GM21423 (cell line): ENCODE data around the gene SUGCT.
"Not testable (repeated sequence)": the region's sequence is repeated elsewhere in the genome, so short reads cannot be mapped to it uniquely, and the experiment has no call there.

ENCODE experiments used
- ATAC-seq: cut with Tn5 transposase; IDR thresholded peaks from one replicate; pipeline ENCODE4 v1.9.1; 2021; ENCODE audit warnings: mild to moderate bottlenecking, moderate library complexity; ENCODE audit not compliant: unreplicated experiment

The SUGCT gene

DNA sequence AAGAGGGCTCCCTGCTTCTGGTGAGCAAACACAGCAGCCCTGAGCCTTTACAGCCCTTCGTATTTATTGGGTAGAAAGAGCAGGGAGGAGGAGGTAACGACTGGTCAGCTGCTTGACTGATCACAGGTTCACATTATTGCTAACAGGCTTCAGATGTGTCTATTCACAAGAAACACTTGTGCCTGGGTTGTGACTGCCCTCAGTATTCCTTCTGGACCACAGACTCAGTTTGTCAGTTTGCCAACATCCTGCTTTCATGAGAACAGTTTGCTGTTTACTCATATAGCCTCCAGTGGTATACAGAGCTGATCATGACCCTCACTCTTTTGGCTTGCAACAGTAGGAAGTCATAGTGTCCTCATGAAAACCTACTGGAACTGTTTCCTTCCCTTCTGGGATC, 467.5 kb downstream of the SUGCT start:
- ATAC-seq, result not testable (repeated sequence)

DNA sequence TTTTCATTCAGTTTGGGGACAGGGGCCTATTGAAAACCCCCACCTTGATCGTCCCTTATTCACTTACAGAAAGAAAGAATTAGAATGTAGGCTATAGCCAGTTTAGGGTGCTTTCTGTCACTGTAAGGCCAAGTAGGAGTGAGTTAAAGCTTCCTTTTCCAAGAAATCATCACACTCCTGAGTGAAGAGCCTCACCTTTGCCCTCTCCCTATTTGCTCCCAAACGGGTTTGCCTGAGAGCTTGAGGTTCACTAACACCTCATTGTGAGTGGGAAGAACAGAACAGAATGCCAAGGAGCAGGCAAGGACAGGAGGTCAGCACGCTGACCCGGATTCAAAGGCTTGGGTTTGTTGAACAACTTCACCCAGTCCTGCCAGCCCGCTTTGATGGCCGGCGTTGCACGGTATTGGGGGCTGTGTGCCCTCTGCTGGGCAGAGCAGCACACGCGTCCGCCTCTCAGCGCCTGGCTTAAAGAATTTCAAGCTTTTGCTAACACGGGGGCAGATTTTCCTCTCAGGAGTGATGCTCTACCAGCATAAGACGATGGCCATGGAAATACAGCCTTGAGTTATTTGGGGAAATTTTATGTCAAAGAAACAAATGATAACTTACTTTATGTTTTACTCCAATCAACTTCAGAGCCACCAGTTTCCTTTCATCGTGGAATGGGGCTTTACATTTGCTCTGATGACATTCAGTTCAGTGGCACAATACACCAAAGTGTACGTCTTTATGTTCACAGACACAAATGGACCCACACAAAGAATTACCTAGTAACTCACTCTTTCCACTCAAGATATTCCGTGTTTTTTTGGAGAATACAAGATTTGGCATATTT, 470.0 kb downstream of the SUGCT start:
- ATAC-seq, result peak; percentile 92

DNA sequence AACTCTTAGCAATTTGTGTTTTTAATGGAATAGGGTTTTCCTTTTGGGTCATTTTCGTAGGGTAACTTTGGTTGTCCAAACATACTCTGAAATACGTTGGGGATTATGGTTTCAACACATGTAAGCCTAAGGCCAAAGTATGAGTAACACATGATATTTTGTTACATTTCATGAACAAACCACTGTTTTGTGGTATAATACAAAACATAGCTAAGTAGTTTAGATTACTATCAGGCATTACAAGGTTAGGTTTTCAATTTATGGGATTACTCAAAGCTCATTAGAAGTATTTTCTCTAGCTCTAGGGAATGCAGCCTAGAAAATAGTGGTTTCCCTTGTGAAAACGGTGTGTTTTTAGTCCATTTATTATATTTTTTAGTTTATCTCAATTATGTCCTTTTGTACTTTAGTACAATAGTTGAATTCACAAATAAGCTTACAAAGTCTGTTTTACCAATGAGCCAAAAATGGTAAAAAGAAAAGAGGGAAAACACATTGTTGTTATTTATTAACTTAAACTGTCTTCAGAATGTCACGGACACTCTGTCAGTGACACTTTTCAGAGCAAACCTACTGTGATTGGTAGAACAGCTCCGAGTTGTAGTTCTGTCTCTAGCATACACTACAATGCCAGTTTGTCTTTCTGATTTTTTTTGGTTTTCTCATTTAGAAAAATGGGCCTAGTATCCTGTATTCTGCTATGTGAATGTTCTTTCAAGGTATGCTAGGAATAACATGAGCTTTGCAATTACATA, 473.7 kb downstream of the SUGCT start:
- ATAC-seq, result no peak

DNA sequence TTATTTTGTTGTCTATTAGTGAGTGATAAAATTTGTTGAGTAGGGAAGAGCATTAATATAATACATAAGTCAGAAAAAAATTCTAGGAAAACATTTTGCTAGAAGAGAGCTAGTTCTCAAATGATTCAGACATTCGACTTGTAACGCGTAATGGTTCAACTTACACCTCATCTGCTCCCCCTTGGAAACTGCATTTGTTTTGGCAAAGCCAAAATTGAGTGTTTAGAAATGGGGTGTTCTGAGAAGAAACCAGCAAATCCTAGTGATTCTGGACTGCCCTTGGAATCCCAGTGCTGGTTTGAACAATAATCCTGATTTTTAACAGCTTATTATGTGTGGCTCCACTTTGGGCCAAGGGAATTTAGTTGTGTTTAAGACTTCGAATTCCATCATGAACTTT, 475.7 kb downstream of the SUGCT start:
- ATAC-seq, result no peak

DNA sequence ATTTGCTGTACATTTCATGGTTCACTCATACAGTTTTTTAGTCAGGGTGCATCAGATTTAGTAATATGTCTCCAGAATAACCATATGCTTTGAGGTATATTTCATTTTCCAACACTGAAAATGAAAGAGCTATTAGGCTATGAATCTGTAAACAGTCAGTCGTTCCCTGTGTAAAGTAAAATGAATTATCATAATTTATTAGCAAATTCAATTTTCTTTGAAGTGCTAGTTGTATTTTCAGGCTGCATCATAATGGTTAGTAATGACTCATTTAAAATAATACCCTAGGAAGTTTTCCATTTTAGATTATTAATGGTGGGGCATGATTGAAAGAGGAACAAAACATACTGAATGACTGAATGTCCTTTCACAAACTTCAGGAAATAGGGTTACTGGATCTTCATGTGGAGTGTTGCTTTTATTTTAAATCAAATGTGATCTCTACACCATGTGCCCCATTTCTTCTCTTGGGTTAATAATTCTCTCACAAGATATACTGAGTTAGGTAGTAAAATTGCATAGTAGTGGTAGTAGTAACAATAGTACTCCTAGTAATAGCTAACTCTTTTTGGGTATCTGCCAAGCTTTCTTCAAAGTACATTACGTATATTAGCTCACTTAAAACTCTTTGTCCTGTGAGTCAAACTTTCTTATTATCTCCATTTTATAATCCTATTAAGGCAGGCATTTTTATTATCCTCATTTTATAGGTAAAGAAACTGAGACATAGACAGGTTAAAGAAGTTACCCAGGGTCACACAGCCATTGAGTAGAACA, 476.5 kb downstream of the SUGCT start:
- no peak for ATAC-seq

DNA sequence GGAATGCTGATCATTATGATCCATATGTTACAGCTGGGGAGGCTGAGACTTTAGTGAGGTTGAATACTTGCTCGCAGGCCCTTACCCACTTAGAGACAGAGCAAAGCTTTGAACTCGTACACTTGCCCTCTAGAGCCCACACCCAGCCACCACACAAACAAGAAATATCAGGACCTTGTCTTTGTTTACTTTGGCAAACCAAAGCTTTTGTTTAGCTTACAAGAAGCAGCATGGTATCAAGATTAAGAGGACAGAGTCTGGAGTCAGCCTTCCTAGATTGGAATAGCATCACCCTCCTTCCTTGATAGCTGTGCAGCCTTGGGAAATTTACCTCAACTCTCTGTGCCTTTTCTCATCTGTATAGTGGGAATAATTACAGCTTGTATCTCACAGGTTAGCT, 477.5 kb downstream of the SUGCT start:
- no peak for ATAC-seq

DNA sequence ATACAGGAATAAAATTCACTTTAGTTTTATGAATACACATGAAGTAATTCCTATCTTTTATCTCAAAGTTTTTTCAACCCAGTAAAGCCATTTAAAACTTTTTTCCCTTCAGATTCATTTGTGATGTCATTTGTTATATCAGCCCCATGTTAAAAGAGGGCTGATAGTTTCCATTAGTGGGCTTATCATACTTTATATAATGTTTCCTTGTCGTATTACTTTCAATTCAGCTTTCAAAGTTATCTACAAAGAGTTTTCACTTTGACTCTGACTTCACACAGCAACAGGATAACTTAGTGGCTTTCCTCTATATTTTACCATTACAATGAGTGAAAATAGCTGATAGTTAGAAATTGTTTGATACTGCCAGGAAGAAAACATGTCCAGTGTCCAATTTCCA, 484.8 kb downstream of the SUGCT start:
- no peak for ATAC-seq

DNA sequence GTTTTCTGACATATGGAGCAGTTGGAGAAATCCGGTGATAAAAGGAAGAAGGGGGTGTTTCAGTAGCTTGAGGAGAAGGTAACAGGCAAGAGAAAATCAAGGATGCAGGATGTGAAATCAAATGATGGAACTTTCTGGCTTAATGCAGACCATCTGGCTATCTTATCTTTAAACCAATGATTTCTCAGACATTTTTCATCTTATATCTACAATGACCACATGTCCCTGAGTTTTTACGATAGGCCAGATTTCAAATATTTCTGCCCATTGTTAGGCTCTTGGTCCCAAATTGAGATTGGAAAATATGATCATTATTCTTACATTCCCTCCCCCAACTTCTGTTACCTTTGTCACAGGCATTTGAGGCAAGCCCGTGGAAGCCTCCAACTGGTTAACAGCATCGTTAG, 486.8 kb downstream of the SUGCT start:
- ATAC-seq, result no peak

DNA sequence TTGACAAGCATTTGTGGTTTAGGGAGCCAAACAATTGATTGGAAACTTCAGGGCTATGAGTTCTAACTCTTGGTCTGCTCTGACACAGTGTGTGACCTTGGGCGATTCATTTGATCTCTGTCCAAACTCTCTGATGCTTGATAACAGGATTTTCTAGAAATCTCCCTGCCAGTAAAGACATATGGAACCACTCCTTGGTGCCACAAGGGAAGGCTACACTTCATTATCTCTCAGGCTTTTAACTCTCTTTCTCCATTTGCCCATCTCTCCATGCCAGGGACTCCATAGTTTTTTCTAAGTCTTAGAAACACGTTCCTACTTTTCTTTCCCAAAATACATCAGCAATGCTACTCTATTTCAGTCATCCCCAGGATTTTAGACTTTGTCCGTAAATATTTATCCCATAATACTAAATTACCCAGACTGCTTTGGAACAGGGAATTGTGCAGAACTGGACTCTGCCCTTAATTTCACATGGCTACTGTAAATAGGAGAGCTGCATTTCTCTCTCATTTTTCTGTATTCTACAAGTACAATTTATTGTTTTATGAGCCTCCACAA, 488.2 kb downstream of the SUGCT start:
- ATAC-seq, result no peak

DNA sequence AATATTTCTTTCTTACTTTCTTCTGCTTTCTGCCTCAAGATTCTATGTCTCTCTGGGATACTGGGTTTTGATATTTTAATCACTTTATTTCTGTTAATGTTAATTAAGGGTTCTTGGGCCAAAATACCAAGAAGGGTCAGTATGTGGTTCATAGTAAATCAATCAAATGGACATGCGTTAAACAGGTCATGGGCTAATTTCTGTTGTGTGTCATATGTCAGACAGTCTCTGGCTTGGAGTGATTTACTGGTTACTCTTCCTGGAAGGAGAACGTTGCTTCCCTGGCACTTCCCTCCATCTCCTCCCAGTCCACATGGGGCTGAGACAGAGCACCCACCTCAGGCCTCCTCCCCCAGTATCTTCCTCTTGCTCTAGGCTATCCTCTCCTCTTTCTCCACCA, 489.1 kb downstream of the SUGCT start:
- ATAC-seq, result no peak

DNA sequence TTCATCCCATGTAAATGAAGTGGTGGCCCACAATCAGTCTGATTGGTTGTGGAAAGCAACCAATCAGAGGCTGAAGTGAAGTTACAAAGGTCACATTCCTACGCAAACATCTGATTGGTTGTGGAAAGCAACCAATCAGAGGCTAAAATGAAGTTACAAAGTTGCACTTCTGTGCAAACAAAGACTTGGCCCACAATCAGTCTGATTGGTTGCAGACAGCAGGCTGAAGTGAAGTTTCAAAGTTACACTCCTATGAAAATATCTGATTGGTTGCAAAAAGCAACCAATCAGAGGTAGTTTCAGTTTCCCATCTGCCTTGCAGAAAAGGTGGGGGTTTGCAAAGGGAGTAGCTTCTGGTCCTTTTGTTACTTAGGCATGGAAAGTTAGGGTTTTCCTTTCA, 492.6 kb downstream of the SUGCT start:
- ATAC-seq, result not testable (repeated sequence)

DNA sequence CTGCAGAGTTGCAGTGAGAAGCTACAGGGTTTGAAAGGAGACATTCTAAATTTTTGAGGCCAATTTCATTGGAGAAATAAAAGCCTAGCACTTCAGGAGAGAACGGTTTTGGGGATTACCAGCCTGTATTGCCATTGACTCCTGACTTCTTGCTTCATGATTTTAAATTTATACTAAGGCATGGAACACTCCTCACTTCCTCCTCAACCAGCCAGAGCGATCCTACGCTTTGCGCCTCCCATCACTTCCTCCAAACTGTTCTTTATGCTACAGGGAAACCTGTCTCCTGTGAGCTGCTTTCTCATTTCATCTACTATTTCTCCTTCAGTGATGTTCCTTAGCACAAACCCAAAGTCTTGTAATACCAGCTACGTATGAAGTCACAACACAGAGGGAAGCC, 495.1 kb downstream of the SUGCT start:
- no peak for ATAC-seq

DNA sequence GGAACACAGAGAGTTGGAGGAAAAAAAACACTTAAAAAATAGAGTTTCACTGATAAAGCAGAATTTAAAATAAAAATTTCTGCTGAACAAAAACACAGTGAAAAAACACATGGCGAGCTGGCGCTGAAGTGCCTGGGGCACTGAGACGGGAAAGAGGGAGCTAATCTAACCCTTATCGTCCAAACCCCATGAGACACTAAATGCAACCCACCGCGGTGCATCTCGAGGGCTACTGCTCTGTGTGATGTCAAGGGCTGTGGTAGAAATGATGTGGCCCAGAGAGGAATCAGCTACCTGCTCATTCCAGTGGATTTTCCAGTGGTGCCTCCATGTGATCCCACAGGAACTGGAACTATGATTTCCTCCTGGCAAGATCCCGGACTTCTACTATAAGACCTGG, 499.3 kb downstream of the SUGCT start:
- ATAC-seq, result no peak

DNA sequence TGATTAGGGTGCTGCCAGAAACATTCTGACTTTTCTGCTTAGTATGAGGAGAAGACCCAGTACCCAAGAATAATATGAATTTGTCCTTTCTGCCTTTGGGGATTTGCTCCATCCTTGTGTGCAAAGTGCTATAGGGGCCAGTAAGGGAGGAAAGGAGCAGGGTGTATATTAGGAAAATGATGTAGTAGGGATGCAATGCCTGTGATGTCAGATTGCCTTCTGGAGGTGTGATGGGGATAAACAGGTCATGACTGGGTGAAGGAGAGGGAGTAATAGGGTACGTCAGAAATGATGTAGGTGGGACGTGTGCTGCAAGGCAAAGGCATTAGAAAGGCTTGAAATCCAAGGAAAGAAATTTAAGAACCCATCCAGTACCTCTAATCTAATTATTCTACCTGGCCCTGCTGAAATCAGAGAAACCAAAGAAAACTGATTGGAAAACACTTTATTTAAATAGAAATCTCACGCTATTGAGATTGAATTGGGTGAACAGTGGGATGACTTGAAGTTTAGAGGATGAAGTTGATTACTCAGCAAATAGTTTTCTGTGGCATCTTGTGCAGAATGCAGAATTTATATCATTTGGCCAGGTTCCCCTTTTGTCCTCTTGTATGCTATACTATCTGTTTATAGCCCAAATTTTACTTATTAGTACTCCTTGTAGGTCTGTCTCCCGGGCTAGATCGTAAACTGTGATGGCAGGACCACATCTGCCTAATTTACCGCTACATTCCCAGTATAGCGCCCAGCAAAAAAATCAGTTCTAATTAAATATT, 503.9 kb downstream of the SUGCT start:
- ATAC-seq, result no peak

DNA sequence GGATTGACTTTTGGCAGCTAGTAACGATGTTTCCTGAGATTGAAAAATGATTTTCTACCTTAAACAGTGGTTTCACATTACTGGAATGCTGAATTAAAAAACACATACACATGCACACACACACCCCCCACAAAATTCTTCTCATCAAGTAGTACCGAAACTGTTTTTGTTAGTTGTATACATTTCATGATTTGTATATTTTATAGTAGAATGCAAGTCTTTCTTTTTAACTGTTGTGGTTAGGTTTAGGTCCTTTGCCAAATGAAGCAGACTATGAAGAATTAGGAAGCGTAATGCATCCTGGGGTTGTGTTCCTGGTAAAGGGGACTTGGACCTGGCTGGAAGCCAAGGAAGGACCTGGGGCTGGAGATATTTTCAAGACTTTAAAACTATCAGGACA, 505.8 kb downstream of the SUGCT start:
- no peak for ATAC-seq

DNA sequence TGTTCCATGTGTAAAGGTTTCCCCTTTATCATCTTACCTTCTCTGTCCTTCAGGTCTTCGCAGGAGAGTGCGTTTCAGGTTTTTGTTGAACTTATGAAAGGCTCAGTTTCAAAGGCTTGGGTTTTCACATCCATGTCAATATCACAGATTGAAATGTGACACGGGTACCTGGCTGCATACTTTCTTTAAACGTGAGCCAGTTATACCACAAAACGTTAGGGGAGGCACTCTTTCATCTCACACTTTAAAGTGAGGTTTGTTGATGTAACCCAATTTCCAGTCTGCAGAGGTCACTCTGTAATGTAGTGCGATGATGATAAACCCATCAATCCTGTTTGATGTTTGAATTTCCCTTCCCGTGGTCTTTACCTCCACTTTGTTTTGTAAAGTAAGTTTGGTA, 506.9 kb downstream of the SUGCT start:
- ATAC-seq, result no peak

DNA sequence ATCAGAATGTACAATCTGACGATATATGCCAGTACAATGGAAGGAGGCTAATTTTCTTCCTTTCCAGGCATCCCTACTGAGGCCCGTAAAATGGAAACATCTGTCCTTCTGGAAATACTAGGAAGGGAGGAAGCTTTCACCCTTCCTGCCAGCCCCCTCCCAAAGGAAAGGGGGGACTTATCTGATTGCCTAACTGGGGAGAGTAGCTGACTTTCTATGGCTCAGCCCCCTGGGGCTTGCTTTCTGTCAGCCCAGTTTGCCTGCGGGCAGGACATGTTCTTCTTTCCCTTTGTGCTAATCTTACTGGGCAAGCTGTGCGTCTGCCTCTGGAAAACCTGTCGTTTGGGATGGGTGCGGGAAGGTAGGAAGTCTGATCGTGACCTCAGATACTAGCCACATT, 508.9 kb downstream of the SUGCT start:
- no peak for ATAC-seq

DNA sequence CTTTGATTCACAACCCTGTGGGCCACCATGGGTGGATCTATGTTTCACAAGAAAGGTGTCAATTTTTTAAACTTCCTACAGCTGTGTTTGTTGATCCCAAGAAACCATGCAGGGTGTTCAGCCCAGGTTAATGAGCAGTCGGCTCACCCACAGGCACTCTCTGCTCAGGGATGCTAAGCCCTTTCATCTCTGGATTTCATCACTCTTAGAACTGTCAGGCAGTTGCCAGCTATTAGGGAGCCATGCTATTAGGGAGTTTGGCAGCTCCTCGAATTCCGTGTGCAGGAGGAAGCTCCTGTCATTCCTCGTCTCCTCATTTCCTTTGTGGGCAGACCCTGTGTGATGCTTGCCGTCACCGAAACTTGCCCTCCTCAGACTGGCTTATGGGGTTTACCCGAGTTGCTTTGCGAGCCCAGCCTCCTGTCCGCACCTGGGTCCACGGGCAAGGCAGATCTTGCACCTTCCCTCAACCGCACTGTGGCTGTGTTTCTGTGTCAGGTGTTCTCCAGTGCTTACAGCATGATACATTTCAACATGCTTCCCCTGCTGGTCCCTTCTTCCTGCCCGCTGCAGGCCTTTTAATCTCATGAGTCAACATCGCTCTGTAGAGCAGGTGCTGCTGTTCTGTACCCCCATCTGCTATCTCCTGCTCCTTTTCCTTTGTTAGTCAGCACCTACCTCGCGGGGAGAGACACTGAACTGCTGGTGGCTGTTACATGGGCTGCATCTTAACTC, 509.8 kb downstream of the SUGCT start:
- ATAC-seq, result no peak

DNA sequence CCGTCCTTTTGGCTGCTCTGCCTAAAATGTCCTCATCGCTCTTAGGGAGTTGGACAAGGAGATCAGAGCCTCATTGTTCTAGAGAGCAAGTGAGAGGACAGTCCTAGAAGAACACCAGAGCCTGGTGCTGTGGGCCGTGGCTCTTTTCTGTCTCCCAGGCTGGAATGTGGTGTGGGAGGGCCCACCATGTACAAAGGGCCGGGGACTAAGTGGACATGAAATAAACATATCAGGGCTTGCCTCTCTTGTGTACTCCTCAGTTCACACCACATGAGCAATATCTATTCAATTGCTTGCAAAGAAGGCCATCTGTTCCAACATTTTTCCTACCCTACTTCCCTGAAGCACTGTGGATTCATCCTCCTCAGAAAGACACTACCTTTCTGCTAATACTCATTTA, 510.4 kb downstream of the SUGCT start:
- no peak for ATAC-seq

DNA sequence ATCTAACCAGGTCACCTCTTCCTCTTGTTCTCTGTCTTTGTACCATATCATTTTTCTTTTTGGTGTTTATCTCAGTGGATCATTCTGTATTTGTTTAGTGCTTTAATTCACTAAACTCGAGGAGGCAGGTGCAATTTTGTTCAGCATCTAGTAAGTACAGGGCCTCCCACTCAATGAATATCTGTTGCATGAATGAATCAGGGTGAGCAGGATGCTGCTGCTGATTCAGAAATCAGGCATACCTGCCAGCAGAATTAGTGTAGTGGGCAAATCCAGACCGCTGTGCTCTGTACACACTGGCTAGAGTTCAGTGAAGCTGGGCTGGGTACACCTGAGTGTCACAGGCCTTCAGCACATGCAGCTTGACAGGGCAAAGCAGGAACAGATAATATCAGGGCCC, 511.9 kb downstream of the SUGCT start:
- ATAC-seq, result no peak
